Activated T-cell treated with anti-CD3 and anti-CD28 coated beads for 4 hours (primary cell): Measurements from ENCODE around the gene USP15.
"Not testable (repeated sequence)": the region's sequence is repeated elsewhere in the genome, so short reads cannot be mapped to it uniquely, and the experiment has no call there.

Experiments
- DNase-seq: peaks from one replicate; pipeline ENCODE4 v3.0.0-alpha.2; 2020

USP15 gene

GRCh38 chr12:62332598-62332997, 72.4 kb downstream of the USP15 start:
- DNase-seq = no peak

- DNase-seq = no peak
Observed at GRCh38 chr12:62335057-62335456, 74.9 kb downstream of the USP15 start.

- no peak for DNase-seq
Observed at GRCh38 chr12:62335796-62336195, 75.6 kb downstream of the USP15 start.

GRCh38 chr12:62337643-62338042, 77.4 kb downstream of the USP15 start:
- not testable (repeated sequence) for DNase-seq

- DNase-seq = not testable (repeated sequence)
Observed at GRCh38 chr12:62342614-62343303, 82.6 kb downstream of the USP15 start.

- not testable (repeated sequence) for DNase-seq
Observed at GRCh38 chr12:62343304-62344120, 83.3 kb downstream of the USP15 start.

GRCh38 chr12:62344731-62345556, 84.7 kb downstream of the USP15 start:
- DNase-seq = not testable (repeated sequence)

GRCh38 chr12:62345667-62346066, 85.5 kb downstream of the USP15 start:
- no peak for DNase-seq

GRCh38 chr12:62346817-62347216, 86.6 kb downstream of the USP15 start:
- no peak for DNase-seq

- DNase-seq = no peak
Observed at GRCh38 chr12:62347922-62348650, 87.9 kb downstream of the USP15 start.

- DNase-seq = no peak
Observed at GRCh38 chr12:62350554-62350953, 90.3 kb downstream of the USP15 start.

GRCh38 chr12:62351326-62351725, 91.1 kb downstream of the USP15 start:
- no peak for DNase-seq

GRCh38 chr12:62361048-62361447, 100.8 kb downstream of the USP15 start:
- DNase-seq = no peak

GRCh38 chr12:62363506-62363905, 103.3 kb downstream of the USP15 start:
- no peak for DNase-seq

- not testable (repeated sequence) for DNase-seq
Observed at GRCh38 chr12:62364697-62365096, 104.5 kb downstream of the USP15 start.

- DNase-seq = not testable (repeated sequence)
Observed at GRCh38 chr12:62365846-62366245, 105.6 kb downstream of the USP15 start.

- not testable (repeated sequence) for DNase-seq
Observed at GRCh38 chr12:62368430-62369223, 108.4 kb downstream of the USP15 start.

- DNase-seq = no peak
Observed at GRCh38 chr12:62370189-62370588, 110.0 kb downstream of the USP15 start.

- DNase-seq = no peak
Observed at GRCh38 chr12:62371661-62372060, 111.5 kb downstream of the USP15 start.

- no peak for DNase-seq
Observed at GRCh38 chr12:62372134-62372533, 111.9 kb downstream of the USP15 start.

GRCh38 chr12:62372825-62373224, 112.6 kb downstream of the USP15 start:
- DNase-seq = no peak

GRCh38 chr12:62375603-62376002, 115.4 kb downstream of the USP15 start:
- DNase-seq = no peak
